Stimulated activated CD8-positive, alpha-beta memory T cell treated with anti-CD3 and anti-CD28 coated beads, Interleukin-4, amount 100 ng/mL, for 1 hour (primary cell): Measurements from ENCODE around the gene CERS3.
"Not testable (repeated sequence)": the region's sequence is repeated elsewhere in the genome, so short reads cannot be mapped to it uniquely, and the experiment has no call there.

Source experiments
- DNase-seq, 2 donors: peaks; one replicate each; pipeline ENCODE4 v3.0.0-alpha.2; 2020; ENCODE audit warnings: low read depth in 2 of 2, low spot score in 1 of 2

CERS3 gene

DNA sequence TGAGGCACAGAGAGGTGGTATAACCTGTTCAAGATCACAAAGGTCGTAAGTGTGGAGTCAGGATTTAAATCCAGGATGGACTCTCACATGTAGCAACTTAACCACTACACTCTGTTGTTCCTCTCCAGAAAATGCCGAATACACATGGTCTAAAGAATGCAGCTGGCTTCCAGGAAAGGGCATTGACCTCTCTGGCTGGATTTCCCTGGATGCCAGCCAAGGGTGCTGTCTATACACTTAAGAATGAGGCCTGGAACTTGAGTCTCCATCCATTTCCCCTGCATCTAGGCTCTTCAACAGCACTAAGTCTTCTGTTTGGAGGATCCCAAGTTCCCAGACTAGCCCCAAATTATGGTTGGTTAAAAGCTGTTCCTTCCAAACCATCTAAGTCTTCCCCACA is 60.5 kb downstream of the CERS3 start:
- DNase-seq, result no peak

DNA sequence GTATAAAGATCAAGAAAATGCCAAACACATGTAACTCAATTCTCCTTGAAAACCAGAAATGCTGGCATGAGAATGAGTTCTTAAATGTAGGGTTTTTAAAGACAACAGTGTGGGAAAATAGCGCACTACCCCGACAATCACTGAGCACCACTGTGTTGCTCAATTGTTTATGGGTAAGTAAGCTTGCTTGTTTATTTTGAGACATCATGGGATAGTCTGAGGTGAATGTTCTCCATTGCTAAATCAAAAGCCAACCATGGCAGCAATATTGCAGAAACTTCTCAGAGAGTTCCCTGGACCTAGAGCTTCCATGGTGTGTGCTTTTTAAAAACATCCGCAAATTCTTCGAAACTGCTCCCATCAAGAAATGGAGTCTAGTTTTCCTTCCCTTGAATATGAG is 62.7 kb downstream of the CERS3 start:
- DNase-seq, result no peak

DNA sequence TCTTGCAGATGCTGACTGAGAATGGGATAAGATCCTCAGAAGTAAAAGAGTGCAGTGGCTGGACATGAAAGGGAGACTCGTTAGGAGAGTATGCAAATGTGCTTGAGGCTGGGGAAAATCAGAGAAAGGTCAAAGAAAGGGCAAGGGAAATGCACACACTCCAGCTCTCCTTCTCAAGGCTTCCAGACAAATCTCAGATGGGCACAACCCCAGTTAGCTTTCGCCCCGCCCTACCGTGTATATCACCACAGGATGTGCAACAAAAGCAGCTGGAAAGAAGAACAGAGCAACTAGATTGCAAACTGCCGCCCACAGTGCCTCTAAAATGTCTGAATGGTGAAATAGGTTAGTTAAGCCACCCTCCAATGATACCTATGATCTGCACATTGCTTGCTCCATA is 63.9 kb downstream of the CERS3 start:
- no peak for DNase-seq

DNA sequence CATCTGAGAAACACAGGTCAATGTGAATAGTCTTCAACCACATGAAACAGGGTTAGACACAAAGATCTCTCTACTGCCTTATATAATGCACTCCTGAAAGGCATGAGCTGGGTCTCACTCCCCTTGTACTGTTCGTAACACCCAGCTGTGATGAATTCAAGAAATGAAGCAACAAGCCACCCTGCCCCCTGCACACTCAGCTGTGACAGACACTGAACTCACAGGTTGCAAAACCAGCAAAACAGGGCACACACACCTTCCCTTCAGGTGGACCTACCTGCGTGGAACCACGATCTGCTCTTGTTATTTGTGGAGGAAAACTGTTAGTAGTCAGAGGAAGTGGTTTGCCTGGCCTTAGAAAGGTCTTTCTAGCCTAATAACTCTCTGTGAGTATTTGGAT is 64.5 kb downstream of the CERS3 start:
- DNase-seq, result no peak

DNA sequence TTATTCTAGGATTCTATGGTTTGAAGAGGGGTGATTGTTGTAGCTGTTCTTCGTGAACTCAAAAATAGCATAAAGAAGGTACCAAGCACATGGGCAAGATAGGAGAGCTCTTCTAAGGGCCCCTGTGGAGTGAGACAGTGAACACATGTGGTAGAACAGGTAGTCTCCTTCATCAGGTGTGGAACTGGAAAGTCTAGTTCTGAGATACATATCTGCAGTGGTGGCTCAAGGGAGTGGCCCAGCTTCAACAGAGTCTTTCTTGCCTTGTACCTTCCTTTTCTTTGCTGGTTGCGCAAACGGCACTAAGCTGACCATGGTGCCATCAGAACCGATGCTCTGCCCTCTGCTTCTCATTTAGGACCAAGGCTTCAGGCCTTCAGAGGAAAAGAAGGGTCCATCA is 65.2 kb downstream of the CERS3 start:
- no peak for DNase-seq

DNA sequence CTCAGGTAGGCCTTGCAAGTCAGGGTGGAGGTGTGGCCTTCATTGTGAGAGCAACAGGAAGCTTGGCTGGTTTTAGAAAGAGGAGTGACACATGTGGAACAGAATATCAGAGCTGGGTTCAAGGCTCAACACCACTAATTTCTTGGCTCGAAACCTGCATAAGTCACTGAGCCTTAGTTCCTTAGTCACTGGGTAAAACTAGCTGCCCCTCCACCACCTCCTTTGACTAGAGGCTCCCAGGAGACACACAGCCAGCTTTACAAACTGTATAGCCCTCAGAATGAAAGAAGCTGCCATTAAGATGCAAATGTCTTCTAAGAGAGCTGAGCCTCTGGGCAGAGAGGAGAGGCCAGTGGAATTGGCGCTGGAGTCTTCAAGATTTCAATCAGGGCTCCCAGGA is 67.7 kb downstream of the CERS3 start:
- DNase-seq, result no peak

DNA sequence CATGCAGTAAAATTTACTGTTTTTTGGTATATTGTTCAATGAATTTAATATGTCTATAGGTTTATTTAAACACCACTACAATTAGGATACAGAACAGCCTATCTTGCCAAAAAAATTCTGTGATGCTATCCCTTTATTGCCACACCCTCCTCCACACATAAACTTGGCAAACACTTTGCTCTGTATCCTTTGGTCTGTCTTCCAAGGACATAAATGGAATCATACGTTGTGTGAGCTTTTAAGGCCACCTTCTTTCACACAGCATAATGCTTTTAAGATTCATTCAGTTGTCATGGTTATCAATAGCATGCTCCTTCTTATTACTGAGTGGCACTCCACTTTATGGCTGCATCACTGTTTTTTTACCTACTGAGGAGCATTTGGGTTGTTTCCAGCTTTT is 71.5 kb downstream of the CERS3 start:
- no peak for DNase-seq

DNA sequence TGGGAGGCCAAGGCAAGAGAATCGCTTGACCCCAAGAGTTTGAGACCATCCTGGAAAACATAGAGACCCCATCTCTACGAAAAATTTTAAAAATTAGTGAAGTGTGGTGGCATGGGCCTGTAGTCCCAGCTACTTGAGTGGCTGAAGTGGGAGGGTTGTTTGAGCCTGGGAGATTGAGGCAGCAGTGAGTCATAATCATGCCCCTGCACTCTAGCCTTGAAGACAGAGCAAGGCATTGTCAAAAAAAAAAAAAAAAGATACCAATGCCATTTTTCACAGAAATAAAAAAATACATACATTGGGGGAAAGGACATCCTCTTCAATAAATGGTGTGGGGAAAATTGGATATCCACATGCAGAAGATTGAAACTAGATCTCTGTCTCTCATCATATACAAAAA is 74.6 kb downstream of the CERS3 start:
- no peak for DNase-seq

DNA sequence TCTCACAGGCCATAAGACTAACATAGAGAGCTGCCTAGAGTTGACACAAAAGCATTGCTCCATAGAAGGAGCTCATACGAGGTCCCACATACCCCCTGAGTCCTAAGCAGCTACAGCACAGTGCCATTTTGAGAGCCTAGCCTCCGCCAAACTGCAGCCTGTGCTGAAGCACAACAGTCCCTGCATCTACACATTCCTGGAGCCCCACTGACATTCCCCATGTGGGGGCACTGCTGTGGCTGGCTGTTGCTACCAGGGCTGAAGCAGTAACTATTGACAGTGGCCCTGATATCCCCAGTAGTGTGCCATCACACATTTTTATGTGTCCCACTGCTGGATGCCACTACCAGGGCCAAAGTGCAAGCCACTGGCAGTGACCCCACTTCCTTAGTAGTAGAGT is 80.3 kb downstream of the CERS3 start:
- no peak for DNase-seq

DNA sequence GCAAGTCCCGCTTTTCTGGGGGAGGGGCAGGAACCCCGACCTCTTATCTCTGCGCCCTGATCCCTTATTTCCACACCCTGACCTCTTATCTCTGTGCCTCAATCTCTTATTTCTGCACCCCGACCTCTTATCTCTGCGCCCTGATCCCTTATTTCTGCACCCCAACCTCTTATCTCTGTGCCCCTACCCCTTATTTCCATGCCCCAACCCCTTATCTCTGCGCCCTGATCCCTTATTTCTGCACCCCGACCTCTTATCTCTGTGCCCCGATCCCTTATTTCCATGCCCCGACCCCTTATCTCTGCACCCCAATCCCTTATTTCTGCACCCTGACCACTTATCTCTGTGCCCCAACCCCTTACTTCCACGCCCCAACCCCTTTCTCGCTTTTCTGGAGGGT is 87.7 kb downstream of the CERS3 start:
- DNase-seq, result not testable (repeated sequence)

DNA sequence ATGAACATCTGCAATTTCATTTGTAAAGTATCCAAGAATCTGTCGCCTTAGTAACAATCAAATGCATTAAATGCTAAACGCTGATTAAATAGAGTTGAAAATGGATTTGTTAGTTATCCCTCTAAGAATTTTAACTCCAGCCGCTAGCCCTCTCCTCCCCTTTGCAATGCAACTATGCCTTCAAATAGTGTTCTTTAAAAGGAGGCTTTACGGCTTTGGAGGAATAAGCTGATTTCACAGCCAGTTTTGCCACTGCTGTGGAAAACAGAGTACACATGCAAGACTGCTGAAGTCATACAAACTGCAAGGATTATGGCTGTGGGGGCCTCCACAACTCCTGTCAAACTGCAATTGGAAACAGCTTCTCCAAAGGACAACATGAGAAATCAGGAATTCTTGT is 89.2 kb downstream of the CERS3 start:
- DNase-seq, result no peak

DNA sequence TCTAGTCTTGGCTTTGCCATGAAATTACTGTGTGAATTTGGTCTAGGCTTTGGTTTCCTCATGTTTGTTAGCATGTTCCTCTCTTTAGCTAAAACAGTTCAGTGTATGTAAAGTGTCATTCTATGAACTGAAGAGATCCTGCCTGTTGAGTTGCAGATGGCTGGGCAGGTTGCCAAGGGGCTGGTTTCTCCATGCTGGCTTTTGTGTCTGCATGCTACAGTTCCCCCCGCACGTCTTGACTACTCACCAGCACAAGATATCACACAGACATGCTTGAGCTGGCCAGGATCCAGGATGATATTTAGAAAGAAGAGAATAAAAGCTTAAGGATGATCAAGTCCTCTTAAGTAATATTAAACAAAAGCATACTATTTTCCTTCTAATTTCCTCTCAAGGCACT is 90.2 kb downstream of the CERS3 start:
- DNase-seq, result no peak

DNA sequence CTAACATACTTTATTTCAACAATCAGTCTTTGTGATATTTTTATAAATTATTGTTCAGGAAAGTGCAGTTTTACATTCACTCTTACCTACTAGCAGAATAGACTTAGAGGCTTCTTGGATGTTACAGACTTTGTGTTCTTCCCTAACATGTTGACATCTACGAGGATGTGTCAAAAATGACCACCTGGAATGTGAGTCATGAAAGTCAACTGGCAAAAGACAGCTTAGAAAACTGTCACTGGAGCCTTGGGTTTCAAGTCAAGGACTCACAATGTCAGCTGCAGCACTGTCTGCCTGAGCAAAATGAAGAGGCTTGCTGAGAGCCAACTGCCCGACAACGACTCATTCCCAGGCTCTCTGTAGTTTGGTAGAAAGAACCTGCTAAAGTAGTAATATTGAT is 91.5 kb downstream of the CERS3 start:
- DNase-seq, result no peak

DNA sequence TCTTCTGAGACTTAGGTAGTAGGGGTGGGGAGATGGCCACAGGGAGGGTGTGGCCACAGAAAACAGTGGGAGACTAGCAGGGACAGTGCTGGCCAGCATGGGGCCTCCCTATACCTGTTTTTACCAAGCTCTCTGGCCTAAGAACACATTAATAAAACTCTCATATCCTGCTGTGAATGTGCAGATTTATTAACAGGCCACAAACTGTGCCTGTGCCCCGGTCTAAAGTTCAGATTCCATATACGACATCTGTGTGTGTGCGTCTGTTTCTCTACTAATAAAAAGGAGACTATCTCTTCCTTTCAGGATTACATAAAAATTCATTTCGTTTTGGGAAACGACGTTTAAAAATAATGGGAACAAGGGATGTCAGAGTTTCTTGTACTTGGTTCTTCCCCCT is 94.2 kb downstream of the CERS3 start:
- no peak for DNase-seq

DNA sequence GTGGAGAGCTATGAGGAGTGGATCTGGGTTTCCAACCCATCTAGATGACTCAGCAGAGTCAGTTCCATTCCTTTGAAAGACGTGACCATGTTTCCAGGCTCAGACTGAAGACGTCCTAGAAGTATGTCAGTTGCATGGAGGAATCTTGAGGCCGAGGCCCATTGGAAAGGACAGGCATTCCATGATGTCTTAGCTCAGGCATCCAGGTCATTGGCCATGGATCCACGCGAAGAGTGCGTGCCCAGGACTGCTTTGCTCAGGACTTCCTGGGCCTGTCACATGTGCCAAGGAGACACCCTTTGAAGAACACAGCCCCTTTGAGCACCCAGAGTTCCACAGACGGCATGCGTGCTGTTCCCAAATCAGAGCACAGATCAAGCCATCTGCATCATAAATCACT is 94.7 kb downstream of the CERS3 start:
- DNase-seq, result no peak

DNA sequence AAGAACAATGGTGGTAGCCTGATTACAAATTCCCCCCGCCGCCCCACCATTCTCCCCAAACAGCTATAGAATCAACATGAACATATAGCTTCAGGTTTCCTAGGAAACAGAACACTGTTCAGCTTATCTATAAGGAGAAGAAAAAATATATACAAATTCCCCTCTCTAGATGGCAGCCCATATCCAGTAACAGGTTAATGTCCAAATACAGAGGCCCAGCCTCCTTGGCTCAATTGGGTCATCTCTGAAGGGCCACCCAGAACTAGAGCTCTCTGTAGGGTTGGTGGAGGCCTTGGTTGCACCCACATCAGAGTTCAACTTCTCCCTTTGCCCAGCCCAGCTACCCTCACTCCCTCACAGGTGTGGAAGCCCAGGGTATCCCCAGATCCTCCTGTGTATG is 95.4 kb downstream of the CERS3 start:
- DNase-seq, result no peak

DNA sequence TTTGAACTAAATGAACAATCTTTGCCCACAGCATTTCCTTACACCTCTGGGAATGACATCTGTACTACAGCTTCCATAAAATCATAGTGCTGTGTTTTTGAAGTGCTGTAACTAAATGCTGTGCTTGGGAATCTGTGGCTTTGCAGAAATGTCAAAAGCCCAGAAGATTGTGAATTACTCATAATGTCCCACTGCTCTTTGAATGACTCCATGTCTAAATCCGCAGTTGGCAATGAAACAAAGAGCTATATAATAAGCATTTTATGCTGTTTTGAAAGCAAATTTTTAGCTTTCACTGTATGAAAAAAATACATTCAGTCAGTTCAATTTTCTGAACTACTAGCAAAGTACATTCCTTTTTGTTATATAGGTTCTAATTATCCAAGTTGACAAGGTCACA is 98.3 kb downstream of the CERS3 start:
- no peak for DNase-seq

DNA sequence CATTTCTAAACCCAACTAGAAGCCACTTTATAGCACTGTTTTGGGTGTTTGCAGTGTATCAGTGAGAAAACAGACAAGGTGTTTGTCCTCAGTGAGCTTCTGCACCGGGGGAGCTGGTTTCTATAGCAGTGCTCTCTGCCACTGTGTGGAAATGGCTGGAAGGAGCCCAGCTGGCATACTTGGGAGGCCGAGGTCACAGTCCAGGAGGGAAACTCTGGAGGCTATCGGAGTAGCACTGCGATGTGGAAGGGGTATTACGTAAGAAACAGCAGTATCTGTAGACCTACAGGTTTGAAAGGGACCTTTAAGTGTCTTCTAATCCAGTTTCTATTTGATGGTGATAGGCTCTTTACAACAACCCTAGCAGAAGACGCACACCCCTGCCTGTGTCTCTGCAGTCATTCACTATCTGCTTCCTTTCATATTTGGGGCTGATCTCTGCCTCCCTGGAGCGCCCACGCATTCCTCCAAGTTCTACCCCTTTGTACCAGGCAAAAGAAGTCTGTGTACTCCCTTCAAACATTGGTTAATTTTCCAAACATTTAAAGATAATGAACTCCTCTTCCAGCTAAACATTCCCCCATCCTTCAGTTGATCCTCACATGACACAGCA is 99.5 kb downstream of the CERS3 start:
- DNase-seq, result no peak

DNA sequence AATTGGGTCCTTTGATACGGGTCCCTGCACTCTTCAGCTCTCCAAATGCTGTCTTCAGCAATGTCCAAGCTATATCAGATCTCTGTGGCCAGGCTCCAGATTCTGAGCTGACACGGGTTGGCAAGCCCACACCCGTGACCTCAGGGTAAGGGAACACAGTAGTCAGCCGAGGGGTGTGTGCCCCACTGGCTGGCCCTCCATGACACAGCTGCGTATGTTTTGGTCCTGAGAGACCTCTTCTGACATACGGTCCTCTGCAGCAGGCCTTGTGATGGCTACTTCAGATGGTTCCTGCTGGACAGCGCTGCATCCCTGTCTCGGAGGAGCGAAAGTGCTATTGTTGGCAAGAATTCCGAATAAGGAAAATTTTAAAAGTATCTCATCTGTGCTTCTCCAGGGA is 101.8 kb downstream of the CERS3 start:
- no peak for DNase-seq

DNA sequence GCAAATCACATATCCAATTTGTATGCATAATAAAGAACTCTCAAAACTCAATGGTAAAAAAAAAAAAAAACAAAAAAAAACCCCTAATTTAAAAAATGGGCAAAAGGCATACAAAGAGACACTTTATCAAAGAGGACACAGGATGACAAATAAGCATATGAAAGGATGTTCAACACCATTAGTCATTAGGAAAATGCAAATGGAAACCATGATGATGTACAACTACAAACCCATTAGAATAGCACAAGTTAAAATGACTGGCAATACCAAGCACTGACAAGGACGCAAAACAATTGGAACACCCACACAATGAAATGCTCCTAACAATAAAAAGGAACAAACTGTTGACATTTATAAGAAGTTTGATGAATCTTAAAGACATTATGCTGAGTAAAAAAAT is 123.6 kb downstream of the CERS3 start:
- no peak for DNase-seq

DNA sequence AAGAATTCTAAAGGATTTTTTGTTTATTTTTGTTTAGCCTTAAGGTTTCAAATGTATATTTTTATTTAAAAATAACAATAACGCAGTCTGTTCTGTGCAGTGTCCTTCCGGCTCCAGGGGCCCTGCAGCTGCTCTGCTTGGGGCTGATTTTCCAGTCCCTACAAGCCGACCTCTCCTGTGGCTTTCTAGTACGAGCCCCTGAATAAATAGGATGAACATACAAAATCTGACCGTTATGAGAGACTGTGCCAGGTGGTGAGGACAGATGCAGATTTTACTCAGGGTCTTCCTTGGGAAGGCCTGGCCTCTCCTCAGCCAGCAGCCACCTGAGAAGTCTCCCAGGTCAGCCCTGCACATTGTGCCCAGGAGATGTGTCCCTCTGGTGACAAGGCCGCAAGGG is 127.8 kb downstream of the CERS3 start:
- DNase-seq, result no peak

DNA sequence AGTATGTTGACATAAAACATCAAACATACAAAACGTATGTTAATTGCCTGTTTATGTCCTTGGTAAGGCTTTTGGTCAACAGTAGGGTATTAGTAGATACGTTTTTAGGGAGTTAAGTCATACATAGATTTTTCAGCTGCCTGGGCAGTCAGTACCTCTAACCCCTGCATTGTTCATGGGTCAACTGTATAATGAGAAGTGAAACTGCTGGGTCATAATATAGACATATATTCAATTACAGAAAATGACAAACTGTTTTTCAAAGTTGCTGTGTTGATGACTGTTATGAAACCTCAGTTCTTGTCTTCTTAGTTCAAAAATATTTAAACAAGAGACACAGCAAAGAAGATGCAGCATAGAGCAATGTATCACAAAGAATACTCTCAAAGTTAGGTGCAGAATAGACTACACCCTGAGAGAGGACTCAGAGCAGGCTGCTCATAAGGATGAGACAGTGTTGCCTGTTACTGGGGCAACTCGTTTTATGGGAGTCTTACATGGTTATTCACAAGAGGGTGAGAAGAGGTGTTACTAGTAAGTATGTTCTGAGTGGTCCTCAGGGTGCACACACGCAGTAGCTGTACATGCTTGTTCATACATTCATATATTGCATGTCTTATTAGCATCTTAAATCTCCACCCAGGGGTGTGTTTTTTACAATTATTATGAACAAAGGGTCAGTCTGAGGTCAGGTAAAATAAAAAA is 133.9 kb downstream of the CERS3 start:
- no peak for DNase-seq

DNA sequence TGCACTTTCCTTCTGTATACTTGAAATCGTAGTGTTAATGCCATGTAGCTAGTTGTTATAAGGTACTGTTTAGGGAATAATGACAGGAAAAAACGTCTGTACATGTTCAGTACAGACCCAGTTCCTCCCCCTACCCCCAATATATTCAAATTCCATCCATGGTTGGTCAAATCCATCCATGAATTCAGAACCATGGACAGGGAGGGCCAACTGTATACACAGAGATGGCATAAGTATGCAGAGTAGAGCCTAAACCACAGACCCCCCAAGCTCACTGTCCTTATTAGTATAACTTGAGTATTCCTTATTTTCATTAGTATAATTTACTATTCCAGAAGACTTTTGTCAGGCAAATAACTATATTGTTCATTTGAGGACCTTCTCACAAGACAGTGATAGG is 135.7 kb downstream of the CERS3 start:
- no peak for DNase-seq
